RPMI7951 (cell line): ENCODE results near the gene HYKK. TPM values are rescaled to one million over a fixed set of nuclear protein-coding genes. Genes with fewer than 3 reads are reported as not detected.
A peak's percentile ranks its signal among the peaks of the same experiment; 100 is the strongest.
"Not testable (repeated sequence)": the region's sequence is repeated elsewhere in the genome, so short reads cannot be mapped to it uniquely, and the experiment has no call there.

Source experiments
- DNase-seq: peaks from one replicate; pipeline ENCODE4 v3.0.0-alpha.2; 2012; ENCODE audit warnings: low read depth
- total RNA-seq: library from RNA; depleted of rRNA; stranded (reverse); fragments of >200 nt; shearing (Covaris generic); gene quantifications from 2 replicates; pipeline ENCODE4 v1.2.3, GENCODE V29; 2014

HYKK gene
- total RNA-seq, 1 experiment from 2014 or later = 6.8 TPM

DNA sequence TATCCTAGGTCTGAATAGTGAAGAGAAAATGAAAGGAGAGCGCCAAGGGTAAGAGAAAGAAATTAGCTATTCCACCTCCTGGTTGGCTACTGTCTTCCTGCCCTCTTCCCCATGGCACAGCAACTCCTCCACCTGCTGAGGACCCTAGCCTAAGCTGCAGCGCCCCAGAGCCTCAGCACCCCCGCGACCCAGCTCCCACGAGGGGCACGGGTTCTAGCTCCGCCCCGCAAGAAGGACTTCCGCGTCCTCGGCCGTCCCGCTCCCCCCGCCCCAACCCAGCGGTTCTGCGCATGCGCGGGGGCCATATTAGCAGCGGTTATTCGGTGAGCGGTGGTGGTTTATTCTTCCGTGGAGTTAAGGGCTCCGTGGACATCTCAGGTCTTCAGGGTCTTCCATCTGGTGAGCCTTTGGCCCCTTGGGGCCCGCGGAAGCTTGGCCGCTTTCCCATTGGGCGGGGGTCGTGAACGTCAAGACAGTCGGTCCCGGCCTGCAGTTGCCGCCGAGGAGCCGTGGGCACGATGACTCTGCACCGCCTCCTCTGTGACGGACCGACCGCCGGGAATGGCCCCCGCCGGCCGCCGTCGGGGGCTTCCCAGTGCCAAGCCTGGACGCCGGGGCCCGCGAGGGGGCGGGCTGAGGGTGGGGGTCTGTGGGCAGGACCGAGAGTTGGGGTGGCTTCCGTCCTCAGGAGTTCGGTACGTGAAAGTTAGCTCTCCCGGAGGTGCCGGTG lies 32.9 kb downstream of the HYKK start, which contains the start of gene PSMA4:
Gene PSMA4 (plus strand): TSS at position 304 of the 730 bp plus-strand sequence. CDS start 1,484 bp downstream, outside the sequence.
- peak; percentile 81 for DNase-seq

DNA sequence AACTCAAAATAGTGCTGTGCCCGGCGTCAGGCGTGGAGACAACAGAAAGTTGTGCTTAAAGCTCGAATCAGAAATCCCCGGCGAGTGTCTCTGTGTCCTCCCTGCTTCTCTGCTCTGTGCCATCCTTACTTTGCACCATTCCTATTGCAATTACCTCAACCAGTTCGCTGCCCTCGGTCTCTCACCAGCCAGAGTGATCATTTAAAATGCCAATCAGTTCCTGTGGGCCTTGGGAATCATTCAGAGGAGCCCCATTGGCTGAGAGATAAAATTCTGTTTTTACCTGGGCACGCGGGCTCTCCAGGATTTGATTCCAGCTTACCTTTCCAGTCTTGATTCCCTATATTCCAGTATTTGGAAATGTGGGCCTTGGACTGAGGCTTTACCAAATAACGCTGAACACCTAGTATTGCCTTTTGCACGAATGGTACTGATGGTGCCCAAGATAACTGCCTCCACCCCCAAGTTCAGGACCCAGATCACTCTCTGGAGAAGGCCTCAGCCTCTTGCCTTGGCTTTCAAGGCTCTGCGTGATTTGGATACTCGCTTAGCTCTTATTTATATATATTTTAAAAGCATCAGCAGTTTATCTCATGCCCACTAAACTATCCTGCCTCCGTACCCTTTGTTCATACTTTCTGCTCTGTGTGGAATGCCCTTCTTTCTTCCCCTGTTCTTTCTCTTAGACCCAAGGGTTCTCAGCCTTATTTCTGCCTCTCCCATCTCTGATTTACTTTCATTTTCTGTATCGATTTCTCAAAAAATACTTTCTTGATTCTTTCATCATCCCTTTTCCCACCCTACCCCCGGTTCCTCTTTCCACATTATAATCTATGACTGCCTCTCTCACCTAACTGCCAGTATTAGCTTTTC lies 33.7 kb downstream of the HYKK start:
- peak; percentile 6 for DNase-seq

GRCh38 chr15:78541744-78542034 lies 34.3 kb downstream of the HYKK start:
- no peak for DNase-seq

DNA sequence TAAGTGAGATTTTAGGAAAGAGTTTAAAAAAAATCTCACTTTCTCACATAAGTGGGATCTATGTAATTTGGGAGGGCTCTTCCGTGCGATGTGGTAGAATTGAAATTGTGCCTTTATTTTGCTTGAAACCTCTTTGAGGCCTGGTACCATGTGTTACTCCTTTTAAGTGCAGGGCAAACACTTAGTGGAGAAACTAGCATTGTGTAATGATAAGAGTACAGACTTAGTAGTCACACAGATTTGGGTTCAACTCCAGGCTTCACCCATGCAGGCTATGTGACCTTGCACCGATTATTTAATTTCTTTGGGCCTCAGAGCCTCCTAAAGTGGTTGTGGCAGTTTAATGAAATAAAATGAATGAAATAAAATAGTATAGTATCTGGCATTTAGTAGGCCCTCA lies 35.3 kb downstream of the HYKK start:
- no peak for DNase-seq

DNA sequence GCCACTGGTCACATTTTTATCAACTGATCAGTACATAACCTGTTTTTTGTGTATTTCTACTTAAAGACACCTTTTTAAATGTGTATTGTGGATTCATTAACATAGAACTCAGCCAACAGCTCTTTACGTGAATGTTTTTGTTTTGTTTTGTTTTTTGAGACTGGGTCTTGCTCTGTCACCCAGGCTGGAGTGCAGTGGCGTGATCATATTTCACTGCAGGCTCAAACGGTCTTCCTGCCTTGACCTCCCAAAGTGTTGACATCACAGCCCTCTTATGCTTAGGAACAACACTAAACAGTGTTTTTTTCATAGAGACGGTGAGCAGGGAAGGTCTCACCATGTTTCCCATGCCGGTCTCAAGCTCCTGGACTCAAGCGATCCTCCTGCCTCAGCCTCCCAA lies 42.8 kb downstream of the HYKK start:
- no peak for DNase-seq

DNA sequence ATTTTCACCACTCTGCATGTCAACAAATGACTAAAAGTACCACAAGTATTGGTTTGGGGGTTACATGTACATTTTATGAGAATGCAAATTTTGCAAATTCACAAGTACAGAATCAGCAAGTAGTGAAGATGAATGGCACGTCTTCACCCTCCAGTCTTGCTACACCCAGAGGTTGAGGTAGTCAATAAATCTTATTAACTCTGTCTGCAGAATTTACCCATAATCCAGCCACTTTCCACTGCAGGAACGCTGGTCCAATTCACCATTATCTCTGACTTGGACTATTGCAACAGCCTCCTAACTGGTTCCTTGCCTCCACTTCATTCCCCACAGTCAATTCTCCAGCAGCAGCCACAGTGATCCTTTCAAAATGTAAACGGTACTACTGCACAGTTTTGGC lies 43.4 kb downstream of the HYKK start:
- no peak for DNase-seq

DNA sequence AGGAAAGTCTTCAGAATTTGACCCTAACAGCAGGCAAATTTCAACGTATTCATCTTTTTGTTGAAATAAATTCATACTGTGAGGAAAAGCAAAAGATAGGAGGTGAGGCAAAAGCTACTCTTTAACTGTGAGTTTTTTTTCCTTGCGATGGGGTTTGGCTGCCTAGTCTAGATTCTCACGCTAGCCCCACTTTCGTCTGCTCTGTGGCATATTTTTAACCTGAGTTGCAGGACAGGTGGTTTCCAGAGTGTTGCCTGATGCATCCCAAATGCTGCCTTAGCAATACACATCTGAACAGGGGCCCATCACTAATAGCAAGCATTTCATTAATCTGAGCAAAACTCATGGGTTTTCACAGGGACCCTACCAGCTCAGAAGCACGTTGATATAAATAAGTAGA lies 44.5 kb downstream of the HYKK start:
- DNase-seq = no peak

DNA sequence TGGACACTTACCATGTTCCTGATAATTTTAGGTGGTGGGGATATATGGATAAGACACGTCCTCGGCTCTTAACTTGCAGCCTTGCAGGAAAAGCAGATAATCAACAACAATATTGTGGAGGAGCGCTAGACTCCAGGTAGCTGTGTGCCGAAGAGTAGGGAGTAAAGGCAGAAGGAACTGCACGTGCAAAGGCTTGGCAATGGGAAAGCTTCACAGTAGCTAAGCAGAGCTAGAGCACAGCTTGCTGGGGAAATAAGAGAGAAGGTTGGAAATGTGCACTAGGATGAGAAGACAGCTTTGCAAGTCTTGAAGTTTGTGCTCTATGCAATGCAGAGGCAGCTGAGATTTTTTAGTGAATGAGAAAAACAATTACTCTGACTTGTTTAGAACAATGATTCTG lies 45.2 kb downstream of the HYKK start:
- DNase-seq = no peak

DNA sequence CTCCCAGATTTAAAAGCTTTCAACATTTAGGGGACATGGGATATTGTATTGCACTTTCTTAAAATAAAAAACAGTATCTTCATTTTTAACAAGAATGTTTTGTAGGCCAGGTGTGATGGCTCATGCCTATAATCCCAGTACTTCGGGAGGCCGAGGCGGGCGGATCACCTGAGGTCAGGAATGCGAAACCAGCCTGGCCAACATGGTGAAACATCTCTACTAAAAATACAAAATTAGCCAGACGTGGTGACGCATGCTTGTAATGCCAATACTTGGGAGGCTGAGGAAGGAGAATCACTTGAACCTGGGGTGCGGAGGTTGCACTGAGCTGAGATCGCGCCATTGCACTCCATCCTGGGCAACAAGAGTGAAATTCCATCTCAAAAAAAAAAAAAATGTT lies 52.8 kb downstream of the HYKK start:
- DNase-seq = not testable (repeated sequence)

DNA sequence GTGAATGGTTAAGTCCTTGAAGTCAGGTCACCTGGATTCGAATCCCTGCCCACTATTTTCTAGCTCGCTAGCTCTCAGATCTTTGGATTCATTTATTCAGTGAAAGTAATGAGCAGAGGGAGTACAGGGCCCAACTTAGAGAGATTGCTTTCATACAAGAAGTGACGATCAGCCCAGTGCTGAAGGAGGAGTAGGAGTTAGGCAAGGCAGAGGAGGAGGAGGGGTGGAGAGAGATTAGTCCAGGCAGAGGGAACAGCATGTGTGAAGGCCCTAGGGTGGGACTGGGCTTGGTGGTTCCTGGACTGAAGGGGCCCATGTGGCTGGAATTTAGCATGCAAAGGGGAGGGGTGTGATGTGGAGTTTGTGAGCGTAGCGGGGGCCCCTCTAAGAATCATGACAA lies 54.1 kb downstream of the HYKK start:
- DNase-seq = no peak

- no peak for DNase-seq
These were observed 55.7 kb downstream of the HYKK start for GRCh38 chr15:78563092-78563491.

DNA sequence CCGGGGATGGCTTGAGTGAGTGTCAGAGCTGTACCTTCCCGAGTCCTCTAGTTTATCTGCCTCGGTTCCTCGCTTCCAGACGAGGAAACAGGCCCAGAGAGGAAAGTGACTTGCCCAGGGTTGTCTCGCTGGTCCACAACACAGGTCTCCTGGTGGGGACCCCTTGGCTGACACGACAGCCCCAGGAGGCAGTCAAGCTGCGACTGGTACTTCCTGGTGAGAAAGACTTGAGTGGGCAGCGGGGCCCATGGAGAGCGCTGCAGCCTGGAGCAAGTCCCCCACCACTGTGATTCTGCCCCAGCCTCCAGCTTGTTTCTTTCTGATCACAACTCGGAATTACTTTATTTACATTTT lies 57.3 kb downstream of the HYKK start:
- DNase-seq = no peak

DNA sequence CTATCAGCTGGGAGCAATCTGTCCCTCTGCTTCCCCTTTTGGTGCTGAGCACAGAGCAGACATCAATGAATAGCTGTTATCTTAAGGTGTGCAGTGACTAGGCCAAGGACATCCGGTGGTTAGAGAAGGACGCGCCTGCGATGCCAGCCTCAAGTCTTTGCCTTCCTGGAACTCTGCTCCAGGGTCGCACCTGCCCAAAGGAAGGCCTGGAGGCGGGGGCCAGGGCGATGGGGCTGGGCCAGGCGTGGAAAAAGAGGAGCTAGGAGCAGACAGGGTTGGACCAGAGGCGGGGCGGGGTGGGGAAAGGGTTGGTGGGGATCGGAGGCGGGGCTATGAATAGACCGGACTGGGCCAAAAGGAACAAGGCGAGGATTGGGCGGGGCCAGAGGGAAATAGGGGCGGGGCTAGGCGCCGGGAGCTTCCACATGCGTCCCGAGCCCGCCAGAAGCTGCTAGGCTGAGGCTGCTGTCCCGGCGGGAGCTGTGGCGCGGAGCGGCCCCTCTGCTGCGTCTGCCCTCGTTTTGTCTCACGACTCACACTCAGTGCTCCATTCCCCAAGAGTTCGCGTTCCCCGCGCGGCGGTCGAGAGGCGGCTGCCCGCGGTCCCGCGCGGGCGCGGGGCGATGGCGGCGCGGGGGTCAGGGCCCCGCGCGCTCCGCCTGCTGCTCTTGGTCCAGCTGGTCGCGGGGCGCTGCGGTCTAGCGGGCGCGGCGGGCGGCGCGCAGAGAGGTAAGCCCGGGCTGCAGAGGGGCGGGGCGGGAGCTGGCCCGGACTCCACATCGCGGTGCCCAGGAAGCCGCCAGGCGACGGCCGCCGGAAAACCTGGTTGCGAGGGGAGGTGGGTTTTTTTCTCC lies 57.9 kb downstream of the HYKK start, which contains the start of gene CHRNA5:
Gene CHRNA5 (plus strand): TSS at position 424 of the 854 bp plus-strand sequence. CDS start 200 bp downstream, at position 624.
- DNase-seq = peak; percentile 89

DNA sequence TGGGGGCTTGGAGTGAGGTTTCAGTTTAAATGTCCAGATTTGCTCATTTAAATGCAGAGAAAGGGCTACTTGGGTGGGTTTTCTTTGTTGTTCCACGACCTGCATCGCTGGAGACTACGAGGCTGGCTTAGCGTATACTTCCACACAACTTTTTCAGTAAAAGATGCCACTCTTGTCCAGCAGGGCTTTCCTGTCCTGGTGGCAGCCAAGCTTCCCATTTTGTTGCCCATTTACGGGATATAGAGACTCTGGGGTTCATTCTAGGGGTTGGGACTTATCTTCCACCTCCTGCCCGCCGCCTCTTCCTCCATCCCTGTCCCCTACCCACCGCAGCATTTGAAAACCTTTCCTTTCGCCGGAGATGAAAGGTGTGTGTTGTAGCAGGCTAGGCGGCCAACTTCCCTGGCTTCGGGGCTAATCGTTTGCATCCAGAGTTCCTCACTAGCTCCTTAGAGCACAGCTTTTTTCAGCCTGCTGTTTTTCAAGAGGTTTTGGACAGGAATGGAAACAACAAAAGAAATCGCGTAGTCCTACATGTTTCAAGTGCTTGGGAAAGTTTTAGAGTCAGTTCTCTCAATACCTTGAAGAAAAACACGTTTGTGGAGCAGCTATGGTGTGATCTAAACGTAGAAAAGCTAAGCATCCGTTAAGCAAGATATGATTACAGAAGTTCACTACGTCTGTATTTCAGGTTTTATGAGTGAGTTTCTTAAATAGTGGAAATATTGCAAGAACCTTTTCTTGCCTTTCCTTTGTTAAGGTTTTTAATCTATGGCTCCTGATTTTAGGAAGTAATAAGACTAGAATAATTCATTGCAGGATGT lies 58.8 kb downstream of the HYKK start:
- peak; percentile 47 for DNase-seq

DNA sequence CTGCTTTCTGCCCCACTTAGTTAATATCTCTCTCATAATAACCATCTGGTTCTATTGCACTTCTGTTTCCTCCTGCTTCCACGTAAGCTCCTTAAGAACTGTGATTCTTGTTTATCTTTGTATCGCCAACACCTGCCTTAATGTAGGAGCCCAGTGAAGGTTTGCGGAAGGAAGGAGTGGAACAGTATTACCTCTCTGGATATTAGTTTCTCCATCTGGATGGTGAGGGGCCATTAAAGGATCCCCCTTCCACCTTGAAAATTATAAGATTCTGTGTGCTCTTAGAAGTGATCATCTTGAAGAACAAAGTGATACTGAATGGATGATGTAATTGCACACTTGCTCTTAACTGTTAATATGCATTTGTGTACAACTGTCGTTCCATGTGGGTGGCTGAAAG lies 60.2 kb downstream of the HYKK start:
- no peak for DNase-seq

DNA sequence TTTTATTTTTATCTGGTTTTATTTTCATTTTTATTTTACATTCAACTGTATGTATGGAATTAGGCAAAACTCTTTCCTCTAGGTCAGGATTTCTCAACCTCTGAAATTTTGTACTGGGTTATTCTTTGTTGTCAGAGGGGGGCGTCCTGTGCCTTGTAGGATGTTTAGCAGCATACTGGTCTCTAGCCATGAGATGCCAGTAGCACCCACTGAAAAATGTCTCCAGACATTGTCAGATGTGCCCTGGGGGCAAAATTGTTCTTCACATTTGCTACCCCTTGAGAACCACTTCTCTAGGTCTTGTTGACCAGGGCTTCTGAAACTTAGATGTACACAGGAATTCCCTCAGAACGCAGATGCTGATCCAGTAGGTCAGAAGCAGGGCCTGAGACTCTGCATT lies 63.3 kb downstream of the HYKK start:
- peak; percentile 21 for DNase-seq

DNA sequence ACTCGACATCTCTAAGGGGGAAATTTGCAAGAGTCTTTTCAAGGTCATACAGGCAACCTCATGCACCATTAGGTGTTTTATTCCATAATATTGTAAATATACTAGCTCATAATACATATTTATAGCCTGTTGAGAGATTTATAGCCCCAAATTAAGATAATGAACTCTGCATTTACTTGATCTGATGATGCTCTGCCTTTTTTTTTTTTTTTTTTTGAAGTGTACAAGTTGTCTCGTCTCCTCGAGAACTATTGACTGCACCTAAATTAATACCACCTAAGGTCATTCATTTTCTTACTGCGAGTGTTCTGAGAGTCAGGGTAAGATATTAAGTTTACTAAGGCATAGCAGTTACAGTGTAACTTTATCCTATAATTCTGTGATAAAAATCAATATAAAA lies 64.0 kb downstream of the HYKK start:
- DNase-seq = no peak

DNA sequence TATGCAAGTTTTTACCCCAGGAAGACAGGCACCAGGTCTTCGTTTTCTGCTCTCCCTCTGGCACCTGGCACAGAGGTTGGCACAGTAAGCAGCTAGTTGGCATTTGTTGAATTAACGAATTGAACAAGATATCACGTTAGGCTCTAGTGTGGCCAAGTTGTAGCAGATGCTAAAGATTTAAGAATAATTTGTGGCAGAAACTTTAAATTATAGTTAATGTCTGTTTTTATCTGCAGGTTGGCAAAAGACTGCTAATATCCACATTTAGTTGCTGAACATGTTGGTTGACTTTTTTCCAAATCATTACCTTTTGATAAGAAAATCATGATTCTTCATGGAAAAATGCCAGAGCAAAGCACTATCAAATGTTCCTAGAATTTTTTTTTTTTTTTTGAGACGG lies 66.0 kb downstream of the HYKK start:
- DNase-seq = no peak

DNA sequence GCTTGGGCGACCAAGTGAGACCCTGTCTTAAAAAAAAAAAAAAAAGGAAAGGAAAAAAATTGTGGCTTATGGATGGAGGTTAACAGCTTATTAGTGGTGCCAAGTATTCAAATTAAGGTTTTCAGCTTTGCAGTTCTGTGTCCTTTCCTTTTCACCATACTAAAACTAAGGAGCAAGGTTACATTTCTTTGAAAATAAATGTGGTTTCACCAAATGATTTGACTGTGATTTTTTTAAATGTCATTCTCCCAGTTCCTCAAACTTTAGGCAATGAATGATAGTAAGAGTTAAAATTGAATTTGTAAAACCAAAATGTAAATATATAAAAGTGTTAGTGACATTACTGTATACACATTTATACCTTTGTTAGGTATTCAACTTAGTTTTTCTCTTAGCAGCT lies 67.6 kb downstream of the HYKK start:
- no peak for DNase-seq
